K562 (cell line): ENCODE data around the gene MAP1LC3B2. TPM values are rescaled to one million over a fixed set of nuclear protein-coding genes. Genes with fewer than 3 reads are reported as not detected.

ENCODE experiments used
- ARID1B ChIP-seq: fragments of 450-650 bp; IDR thresholded peaks from 2 replicates; pipeline ENCODE4 v1.6.1; 2016; ENCODE audit warnings: antibody characterized with exemption, mild to moderate bottlenecking, inconsistent platforms
- CHD4 ChIP-seq: fragments of 200-600 bp; sonication (generic); IDR thresholded peaks from 3 replicates; pipeline ENCODE4 v1.6.1; 2012; ENCODE audit warnings: low read depth, mild to moderate bottlenecking, mixed read lengths, low read length, inconsistent platforms; ENCODE audit not compliant: insufficient read depth, insufficient replicate concordance, poor library complexity, severe bottlenecking
- ETV6 ChIP-seq, 3 experiments: fragments of 150-350 bp in 1 of 3; sonication (generic) in 1 of 3; formaldehyde crosslinking in 1 of 3; IDR thresholded peaks; 2 replicates each; pipeline versions ENCODE4 v1.6.1 to v1.8.0; 2014 to 2022; ENCODE audit warnings: borderline replicate concordance in 2 of 3, low read depth in 2 of 3, antibody characterized with exemption in 1 of 3, low read length in 1 of 3, mild to moderate bottlenecking in 1 of 3, missing genetic modification reagents in 1 of 3
- HMG20B ChIP-seq: fragments of 250-450 bp; sonication (Bioruptor Pico); IDR thresholded peaks from 2 replicates; pipeline ENCODE4 v1.5.0; 2021; ENCODE audit warnings: mild to moderate bottlenecking
- NFE2 ChIP-seq: IDR thresholded peaks from 2 replicates; pipeline ENCODE4 v1.6.1; 2014; ENCODE audit warnings: antibody characterized with exemption, low read depth
- STAT5A ChIP-seq: IDR thresholded peaks from 2 replicates; pipeline ENCODE4 v1.6.1; 2012; ENCODE audit warnings: low read length, inconsistent platforms, borderline replicate concordance
- TCFL5 ChIP-seq: fragments of 250-450 bp; sonication (Bioruptor Pico); conservative IDR thresholded peaks from 2 replicates; pipeline ENCODE4 v1.6.1; 2021; ENCODE audit warnings: mild to moderate bottlenecking, moderate library complexity, matching md5 sums
- ZBTB1 ChIP-seq: sonication (generic); formaldehyde crosslinking; IDR thresholded peaks from 2 replicates; pipeline ENCODE4 v1.8.1; 2023; ENCODE audit warnings: missing genetic modification reagents, low read depth, mild to moderate bottlenecking, borderline replicate concordance
- ZBTB7A ChIP-seq: IDR thresholded peaks from 2 replicates; pipeline ENCODE4 v1.6.1; 2011; ENCODE audit warnings: low read depth, mild to moderate bottlenecking, low read length, moderate library complexity, borderline replicate concordance; ENCODE audit not compliant: control insufficient read depth
- ZNF586 ChIP-seq: fragments of 450-650 bp; formaldehyde crosslinking; conservative IDR thresholded peaks from 2 replicates; pipeline ENCODE4 v1.4.0; 2020; ENCODE audit warnings: mild to moderate bottlenecking, moderate library complexity
- ZNF644 ChIP-seq: fragments of 200-800 bp; sonication (Bioruptor generic); IDR thresholded peaks from 2 replicates; pipeline ENCODE4 v1.6.1; 2016; ENCODE audit warnings: low read depth, missing genetic modification characterization, missing compliant biosample characterization
- polyA plus RNA-seq, 8 experiments: library from polyadenylated mRNA; depleted of rRNA in 4 of 8; stranded (reverse) in 5 of 8; unstranded in 3 of 8; fragments of >200 nt; fragmentation: Nextera tagmentation in 2 of 8; fragmentation: Illumina TruSeq in 1 of 8; extraction: Ambion mirVana in 2 of 8; extraction: Trizol in 1 of 8; gene quantifications; 2 replicates each; pipeline versions ENCODE4 v1.2.1 to v1.2.3, GENCODE V29; 2011 to 2014; ENCODE audit warnings: inconsistent platforms in 1 of 8, missing spikeins in 1 of 8
- total RNA-seq, 7 experiments: library from RNA; depleted of rRNA in 6 of 7; stranded (reverse); fragments of >200 nt in 6 of 7; fragmentation: Illumina TruSeq in 2 of 7; extraction: Trizol in 2 of 7; gene quantifications; 2 replicates each; pipeline versions ENCODE4 v1.2.1 to v1.2.3, GENCODE V29; 2011 to 2021; ENCODE audit warnings: low replicate concordance in 1 of 7
- TF ChIP-seq, protein P1 (sequence below): fragments of 250-450 bp; sonication (Bioruptor Pico); IDR thresholded peaks from 2 replicates; pipeline ENCODE4 v1.8.0; 2021; ENCODE audit warnings: moderate library complexity, mild to moderate bottlenecking, inconsistent platforms
- TF ChIP-seq, protein P2 (sequence below): fragments of 250-450 bp; sonication (Bioruptor Pico); IDR thresholded peaks from 2 replicates; pipeline ENCODE4 v1.4.0; 2020; ENCODE audit warnings: mild to moderate bottlenecking, moderate library complexity
- TF ChIP-seq, protein P3 (sequence below): fragments of 450-650 bp; formaldehyde crosslinking; IDR thresholded peaks from 2 replicates; pipeline ENCODE4 v1.4.0; 2020; ENCODE audit warnings: mild to moderate bottlenecking, moderate library complexity
- TF ChIP-seq, protein P4 (sequence below): IDR thresholded peaks from 2 replicates; pipeline ENCODE4 v1.6.1; 2014; ENCODE audit warnings: antibody characterized with exemption
- TF ChIP-seq, protein P5 (sequence below): fragments of 450-650 bp; IDR thresholded peaks from 2 replicates; pipeline ENCODE4 v1.6.1; 2016

The MAP1LC3B2 gene
- total and polyA plus RNA-seq, 9 of the 15 experiments (the other 6 are each of a cell fraction or from before 2014, with no cell fraction given) = 0.53 to 2.8 (median 0.76) TPM; not detected in 2

DNA sequence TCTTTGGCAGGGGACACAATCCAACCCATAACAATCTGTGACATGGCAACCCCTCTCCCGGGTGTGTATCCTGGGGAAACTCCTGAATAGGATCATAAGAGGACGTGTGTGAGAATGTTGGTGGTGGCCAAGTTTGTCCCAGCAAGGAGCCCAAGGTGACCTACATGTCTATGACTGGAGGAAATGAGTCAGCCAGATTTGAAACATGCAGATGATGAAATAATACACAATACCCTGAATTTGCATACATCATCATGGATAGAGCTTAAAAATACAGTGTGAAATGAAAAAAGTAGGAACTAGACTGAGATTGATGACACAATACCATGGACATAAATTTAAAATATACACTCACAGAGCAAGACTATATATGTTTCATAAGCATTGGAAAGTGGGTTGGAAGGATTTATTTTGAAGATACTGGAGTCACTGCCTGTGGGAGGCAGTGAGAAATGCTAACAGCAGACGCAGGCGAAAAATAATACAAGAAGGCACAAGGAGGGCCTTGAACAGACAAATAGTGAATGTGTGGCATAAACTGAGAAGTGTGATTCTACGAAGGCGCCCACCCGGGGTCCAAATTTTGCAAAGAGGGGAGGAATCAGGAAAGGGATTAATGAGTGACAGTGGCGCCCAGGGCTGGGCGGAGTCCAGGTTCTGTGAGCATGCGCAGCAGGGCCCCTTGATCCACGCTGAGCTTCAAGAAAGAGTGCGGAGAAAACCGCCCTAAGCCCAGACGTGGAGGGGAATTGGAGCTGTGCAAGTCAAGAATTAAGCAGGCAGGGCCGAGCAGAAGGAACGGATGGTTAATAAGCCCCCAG, 7.0 kb upstream of the MAP1LC3B2 start (continued):
- TF ChIP-seq ZBTB1 (no peak), STAT5A (no peak), ZNF644 (peak; percentile 88; the same call in 1 of the 2 replicates), HMG20B (CRISPR knock-in tag) (no peak), ZBTB7A (no peak), CHD4 (no peak), ETV6 (IDR thresholded peaks at IDR 0.05; ENCODE audit: borderline replicate concordance in 1 of 2, low read depth in 2 of 2, low read length in 1 of 2) (no peak; a peak in 1 of 4 replicates), ETV6 (CRISPR knock-in tag; IDR thresholded peaks at IDR 0.05; ENCODE audit: borderline replicate concordance) (no peak), NFE2 (peak; percentile 91), TCFL5 (no peak), ARID1B (peak; percentile 68), ZNF586 (CRISPR knock-in tag) (no peak)
- TF ChIP-seq, protein P1, sequence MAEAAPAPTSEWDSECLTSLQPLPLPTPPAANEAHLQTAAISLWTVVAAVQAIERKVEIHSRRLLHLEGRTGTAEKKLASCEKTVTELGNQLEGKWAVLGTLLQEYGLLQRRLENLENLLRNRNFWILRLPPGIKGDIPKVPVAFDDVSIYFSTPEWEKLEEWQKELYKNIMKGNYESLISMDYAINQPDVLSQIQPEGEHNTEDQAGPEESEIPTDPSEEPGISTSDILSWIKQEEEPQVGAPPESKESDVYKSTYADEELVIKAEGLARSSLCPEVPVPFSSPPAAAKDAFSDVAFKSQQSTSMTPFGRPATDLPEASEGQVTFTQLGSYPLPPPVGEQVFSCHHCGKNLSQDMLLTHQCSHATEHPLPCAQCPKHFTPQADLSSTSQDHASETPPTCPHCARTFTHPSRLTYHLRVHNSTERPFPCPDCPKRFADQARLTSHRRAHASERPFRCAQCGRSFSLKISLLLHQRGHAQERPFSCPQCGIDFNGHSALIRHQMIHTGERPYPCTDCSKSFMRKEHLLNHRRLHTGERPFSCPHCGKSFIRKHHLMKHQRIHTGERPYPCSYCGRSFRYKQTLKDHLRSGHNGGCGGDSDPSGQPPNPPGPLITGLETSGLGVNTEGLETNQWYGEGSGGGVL (CRISPR knock-in tag) = no peak
- TF ChIP-seq, protein P2, sequence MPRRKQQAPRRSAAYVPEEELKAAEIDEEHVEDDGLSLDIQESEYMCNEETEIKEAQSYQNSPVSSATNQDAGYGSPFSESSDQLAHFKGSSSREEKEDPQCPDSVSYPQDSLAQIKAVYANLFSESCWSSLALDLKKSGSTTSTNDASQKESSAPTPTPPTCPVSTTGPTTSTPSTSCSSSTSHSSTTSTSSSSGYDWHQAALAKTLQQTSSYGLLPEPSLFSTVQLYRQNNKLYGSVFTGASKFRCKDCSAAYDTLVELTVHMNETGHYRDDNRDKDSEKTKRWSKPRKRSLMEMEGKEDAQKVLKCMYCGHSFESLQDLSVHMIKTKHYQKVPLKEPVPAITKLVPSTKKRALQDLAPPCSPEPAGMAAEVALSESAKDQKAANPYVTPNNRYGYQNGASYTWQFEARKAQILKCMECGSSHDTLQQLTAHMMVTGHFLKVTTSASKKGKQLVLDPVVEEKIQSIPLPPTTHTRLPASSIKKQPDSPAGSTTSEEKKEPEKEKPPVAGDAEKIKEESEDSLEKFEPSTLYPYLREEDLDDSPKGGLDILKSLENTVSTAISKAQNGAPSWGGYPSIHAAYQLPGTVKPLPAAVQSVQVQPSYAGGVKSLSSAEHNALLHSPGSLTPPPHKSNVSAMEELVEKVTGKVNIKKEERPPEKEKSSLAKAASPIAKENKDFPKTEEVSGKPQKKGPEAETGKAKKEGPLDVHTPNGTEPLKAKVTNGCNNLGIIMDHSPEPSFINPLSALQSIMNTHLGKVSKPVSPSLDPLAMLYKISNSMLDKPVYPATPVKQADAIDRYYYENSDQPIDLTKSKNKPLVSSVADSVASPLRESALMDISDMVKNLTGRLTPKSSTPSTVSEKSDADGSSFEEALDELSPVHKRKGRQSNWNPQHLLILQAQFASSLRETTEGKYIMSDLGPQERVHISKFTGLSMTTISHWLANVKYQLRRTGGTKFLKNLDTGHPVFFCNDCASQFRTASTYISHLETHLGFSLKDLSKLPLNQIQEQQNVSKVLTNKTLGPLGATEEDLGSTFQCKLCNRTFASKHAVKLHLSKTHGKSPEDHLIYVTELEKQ (CRISPR knock-in tag) = 0 out of 2 replicates have a peak, but pooled peaks have one; percentile 10
- TF ChIP-seq, protein P3, sequence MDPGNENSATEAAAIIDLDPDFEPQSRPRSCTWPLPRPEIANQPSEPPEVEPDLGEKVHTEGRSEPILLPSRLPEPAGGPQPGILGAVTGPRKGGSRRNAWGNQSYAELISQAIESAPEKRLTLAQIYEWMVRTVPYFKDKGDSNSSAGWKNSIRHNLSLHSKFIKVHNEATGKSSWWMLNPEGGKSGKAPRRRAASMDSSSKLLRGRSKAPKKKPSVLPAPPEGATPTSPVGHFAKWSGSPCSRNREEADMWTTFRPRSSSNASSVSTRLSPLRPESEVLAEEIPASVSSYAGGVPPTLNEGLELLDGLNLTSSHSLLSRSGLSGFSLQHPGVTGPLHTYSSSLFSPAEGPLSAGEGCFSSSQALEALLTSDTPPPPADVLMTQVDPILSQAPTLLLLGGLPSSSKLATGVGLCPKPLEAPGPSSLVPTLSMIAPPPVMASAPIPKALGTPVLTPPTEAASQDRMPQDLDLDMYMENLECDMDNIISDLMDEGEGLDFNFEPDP (CRISPR knock-in tag) = no peak
- TF ChIP-seq, protein P4, sequence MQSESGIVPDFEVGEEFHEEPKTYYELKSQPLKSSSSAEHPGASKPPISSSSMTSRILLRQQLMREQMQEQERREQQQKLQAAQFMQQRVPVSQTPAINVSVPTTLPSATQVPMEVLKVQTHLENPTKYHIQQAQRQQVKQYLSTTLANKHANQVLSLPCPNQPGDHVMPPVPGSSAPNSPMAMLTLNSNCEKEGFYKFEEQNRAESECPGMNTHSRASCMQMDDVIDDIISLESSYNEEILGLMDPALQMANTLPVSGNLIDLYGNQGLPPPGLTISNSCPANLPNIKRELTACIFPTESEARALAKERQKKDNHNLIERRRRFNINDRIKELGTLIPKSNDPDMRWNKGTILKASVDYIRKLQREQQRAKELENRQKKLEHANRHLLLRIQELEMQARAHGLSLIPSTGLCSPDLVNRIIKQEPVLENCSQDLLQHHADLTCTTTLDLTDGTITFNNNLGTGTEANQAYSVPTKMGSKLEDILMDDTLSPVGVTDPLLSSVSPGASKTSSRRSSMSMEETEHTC = no peak
- TF ChIP-seq, protein P5, sequence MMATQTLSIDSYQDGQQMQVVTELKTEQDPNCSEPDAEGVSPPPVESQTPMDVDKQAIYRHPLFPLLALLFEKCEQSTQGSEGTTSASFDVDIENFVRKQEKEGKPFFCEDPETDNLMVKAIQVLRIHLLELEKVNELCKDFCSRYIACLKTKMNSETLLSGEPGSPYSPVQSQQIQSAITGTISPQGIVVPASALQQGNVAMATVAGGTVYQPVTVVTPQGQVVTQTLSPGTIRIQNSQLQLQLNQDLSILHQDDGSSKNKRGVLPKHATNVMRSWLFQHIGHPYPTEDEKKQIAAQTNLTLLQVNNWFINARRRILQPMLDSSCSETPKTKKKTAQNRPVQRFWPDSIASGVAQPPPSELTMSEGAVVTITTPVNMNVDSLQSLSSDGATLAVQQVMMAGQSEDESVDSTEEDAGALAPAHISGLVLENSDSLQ = peak; percentile 80
